GM19397 (cell line): ENCODE measurements around the gene PCDHB7.
"Not testable (repeated sequence)": the region's sequence is repeated elsewhere in the genome, so short reads cannot be mapped to it uniquely, and the experiment has no call there.

ENCODE experiments used
- ATAC-seq: cut with Tn5 transposase; IDR thresholded peaks from one replicate; pipeline ENCODE4 v1.9.1; 2021; ENCODE audit warnings: mild to moderate bottlenecking, moderate library complexity; ENCODE audit not compliant: unreplicated experiment

PCDHB7 gene

DNA sequence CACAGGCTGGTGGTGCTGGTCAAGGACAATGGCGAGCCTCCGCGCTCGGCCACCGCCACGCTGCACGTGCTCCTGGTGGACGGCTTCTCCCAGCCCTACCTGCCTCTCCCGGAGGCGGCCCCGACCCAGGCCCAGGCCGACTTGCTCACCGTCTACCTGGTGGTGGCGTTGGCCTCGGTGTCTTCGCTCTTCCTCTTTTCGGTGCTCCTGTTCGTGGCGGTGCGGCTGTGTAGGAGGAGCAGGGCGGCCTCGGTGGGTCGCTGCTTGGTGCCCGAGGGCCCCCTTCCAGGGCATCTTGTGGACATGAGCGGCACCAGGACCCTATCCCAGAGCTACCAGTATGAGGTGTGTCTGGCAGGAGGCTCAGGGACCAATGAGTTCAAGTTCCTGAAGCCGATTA lies 43.6 kb downstream of the PCDHB7 start:
- ATAC-seq, result not testable (repeated sequence)

- no peak for ATAC-seq
Measured at GRCh38 chr5:141223112-141223783, 50.8 kb downstream of the PCDHB7 start, which contains the start of gene PCDHB14. PCDHB14 (plus strand) TSS chr5:141223343; CDS start chr5:141223506, 163 bp downstream.

GRCh38 chr5:141224844-141225243 lies 52.4 kb downstream of the PCDHB7 start:
- ATAC-seq, result not testable (repeated sequence)

DNA sequence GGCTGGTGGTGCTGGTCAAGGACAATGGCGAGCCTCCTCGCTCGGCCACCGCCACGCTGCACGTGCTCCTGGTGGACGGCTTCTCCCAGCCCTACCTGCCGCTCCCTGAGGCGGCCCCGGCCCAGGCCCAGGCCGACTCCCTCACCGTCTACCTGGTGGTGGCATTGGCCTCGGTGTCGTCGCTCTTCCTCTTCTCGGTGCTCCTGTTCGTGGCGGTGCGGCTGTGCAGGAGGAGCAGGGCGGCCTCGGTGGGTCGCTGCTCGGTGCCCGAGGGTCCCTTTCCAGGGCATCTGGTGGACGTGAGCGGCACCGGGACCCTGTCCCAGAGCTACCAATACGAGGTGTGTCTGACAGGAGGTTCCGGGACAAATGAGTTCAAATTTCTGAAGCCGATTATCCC lies 53.0 kb downstream of the PCDHB7 start:
- not testable (repeated sequence) for ATAC-seq
